WERI-Rb-1 (cell line): Measurements from ENCODE around the gene RAPGEFL1.
"Not testable (repeated sequence)": the region's sequence is repeated elsewhere in the genome, so short reads cannot be mapped to it uniquely, and the experiment has no call there.

Experiments
- DNase-seq: peaks from one replicate; pipeline ENCODE4 v3.0.0-alpha.2; 2020
- H3K27ac ChIP-seq: fragments of 250-450 bp; sonication (Bioruptor Pico); 2 replicates; pipeline ENCODE4 v1.5.1; 2020; ENCODE audit warnings: mild to moderate bottlenecking, moderate library complexity
- H3K27me3 ChIP-seq: fragments of 250-450 bp; sonication (Bioruptor Pico); 2 replicates; pipeline ENCODE4 v1.5.1; 2021; ENCODE audit warnings: mild to moderate bottlenecking, low read depth, moderate library complexity; ENCODE audit not compliant: insufficient read depth, severe bottlenecking
- H3K36me3 ChIP-seq: fragments of 250-450 bp; sonication (Bioruptor Pico); 2 replicates; pipeline ENCODE4 v1.5.1; 2020; ENCODE audit warnings: mild to moderate bottlenecking, moderate library complexity
- H3K4me3 ChIP-seq: 2 replicates; pipeline ENCODE4 v1.5.1; 2011; ENCODE audit warnings: low read depth, mild to moderate bottlenecking, control low read depth, low read length
- H3K9me3 ChIP-seq: fragments of 250-450 bp; sonication (Bioruptor Pico); 2 replicates; pipeline ENCODE4 v1.5.1; 2021; ENCODE audit warnings: mild to moderate bottlenecking, moderate library complexity; ENCODE audit not compliant: severe bottlenecking
- CTCF ChIP-seq: IDR thresholded peaks from 2 replicates; pipeline ENCODE4 v1.5.1; 2011; ENCODE audit warnings: low read depth, mild to moderate bottlenecking, control low read depth, inconsistent platforms, low read length

RAPGEFL1 gene

GRCh38 chr17:40191237-40192208, 14.3 kb downstream of the RAPGEFL1 start:
- TF ChIP-seq CTCF, result peak; percentile 97
- H3K27me3 ChIP-seq, result no peaks in the 10 kb centered on the region
- peak overlapping the region; percentile 70 for H3K4me3 ChIP-seq
- peak overlapping the region; percentile 56 for H3K27ac ChIP-seq
- no peaks in the 10 kb centered on the region for H3K9me3 ChIP-seq
- DNase-seq, result peak; percentile 93
- peaks cover 34% of the 10 kb centered on the region for H3K36me3 ChIP-seq

GRCh38 chr17:40192961-40193360, 15.7 kb downstream of the RAPGEFL1 start:
- no peaks in the 10 kb centered on the region for H3K27me3 ChIP-seq
- peaks cover 4% of the 10 kb centered on the region for H3K9me3 ChIP-seq
- H3K36me3 ChIP-seq, result peaks cover 34% of the 10 kb centered on the region
- no peak for DNase-seq
- H3K27ac ChIP-seq, result no peak overlapping the region
- H3K4me3 ChIP-seq, result no peak overlapping the region
- no peak for TF ChIP-seq CTCF

GRCh38 chr17:40194821-40195220, 17.6 kb downstream of the RAPGEFL1 start:
- DNase-seq, result no peak
- Histone ChIP-seq H3K27me3 (no peaks in the 10 kb centered on the region), H3K4me3 (no peak overlapping the region), H3K36me3 (peaks cover 20% of the 10 kb centered on the region), H3K9me3 (peaks cover 6% of the 10 kb centered on the region), H3K27ac (no peak overlapping the region; the same call in 1 of the 2 replicates)
- no peak for TF ChIP-seq CTCF

GRCh38 chr17:40197550-40197949, 20.3 kb downstream of the RAPGEFL1 start:
- H3K36me3 ChIP-seq, result peaks cover 15% of the 10 kb centered on the region
- TF ChIP-seq CTCF, result no peak
- no peak overlapping the region for H3K27ac ChIP-seq
- H3K4me3 ChIP-seq, result no peak overlapping the region
- H3K9me3 ChIP-seq, result peaks cover 6% of the 10 kb centered on the region
- DNase-seq, result no peak
- H3K27me3 ChIP-seq, result no peaks in the 10 kb centered on the region

GRCh38 chr17:40197965-40198456, 20.7 kb downstream of the RAPGEFL1 start:
- H3K27me3 ChIP-seq, H3K4me3 ChIP-seq, H3K27ac ChIP-seq, DNase-seq, H3K9me3 ChIP-seq: not testable (repeated sequence)
- peaks cover 10% of the 10 kb centered on the region for H3K36me3 ChIP-seq

GRCh38 chr17:40198576-40198975, 21.3 kb downstream of the RAPGEFL1 start:
- DNase-seq, result no peak
- Histone ChIP-seq H3K4me3 (no peak overlapping the region), H3K27me3 (no peaks in the 10 kb centered on the region), H3K9me3 (peaks cover 6% of the 10 kb centered on the region), H3K36me3 (peaks cover 5% of the 10 kb centered on the region), H3K27ac (no peak overlapping the region)
- TF ChIP-seq CTCF, result no peak
